ENCODE data around the gene CCDC174.

GRCh38 chr3:14621093-14621492, 30.5 kb upstream of the CCDC174 start:
- no peak for TF ChIP-seq CTCF (IDR thresholded peaks at IDR 0.05)
- no peak for TF ChIP-seq POLR2A (IDR thresholded peaks at IDR 0.05)
- TF ChIP-seq POLR2AphosphoS5 (IDR thresholded peaks at IDR 0.05; ENCODE audit: insufficient read depth in 1 of 2, low read depth in 1 of 2): no peak

Data from vagina (tissue), 2 donors.